Measurements from ENCODE around the gene MLANA.

The MLANA gene, protein sequence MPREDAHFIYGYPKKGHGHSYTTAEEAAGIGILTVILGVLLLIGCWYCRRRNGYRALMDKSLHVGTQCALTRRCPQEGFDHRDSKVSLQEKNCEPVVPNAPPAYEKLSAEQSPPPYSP

GRCh38 chr9:5890641-5891040 is at the start of gene MLANA:
MLANA (plus strand) TSS chr9:5890889; CDS start chr9:5892475, 1,586 bp downstream.
- H3K4me2 ChIP-seq (ENCODE audit: low read depth, low read length, poor library complexity, severe bottlenecking), result no peak within 1 kb of the TSS
- no peak within 1 kb of the TSS for H3K9ac ChIP-seq (ENCODE audit: low read depth, low read length, poor library complexity, severe bottlenecking)
- H3K27me3 ChIP-seq (ENCODE audit: insufficient read depth, low read length, poor library complexity, severe bottlenecking), result no peaks in the 10 kb centered on the region

GRCh38 chr9:5841771-5842573 is 48.7 kb upstream of the MLANA start:
- H3K9me2 ChIP-seq (replicated peaks; ENCODE audit: low read depth, low read length), result no peaks in the 10 kb centered on the region
- H3K4me1 ChIP-seq (ENCODE audit: insufficient read depth, low read length, poor library complexity, severe bottlenecking), result peaks cover 70% of the 10 kb centered on the region
- H4K20me1 ChIP-seq (ENCODE audit: insufficient read depth, low read length, poor library complexity, severe bottlenecking), result no peaks in the 10 kb centered on the region
- no peaks in the 10 kb centered on the region for H3K27me3 ChIP-seq (ENCODE audit: insufficient read depth, low read length, poor library complexity, severe bottlenecking)
- TF ChIP-seq CTCF (conservative IDR thresholded peaks at IDR 0.05; ENCODE audit: low read length) (no peak), EZH2phosphoT487 (IDR thresholded peaks at IDR 0.05; ENCODE audit: borderline replicate concordance) (no peak)
- H3K79me2 ChIP-seq (ENCODE audit: insufficient read depth, low read length), result no peaks in the 10 kb centered on the region
- no peak overlapping the region for H2AFZ ChIP-seq (ENCODE audit: low read length)
- H3K4me3 ChIP-seq (ENCODE audit: low read length, poor library complexity, severe bottlenecking), result peak overlapping the region; percentile 31
- H3K4me2 ChIP-seq (ENCODE audit: low read depth, low read length, poor library complexity, severe bottlenecking), result peak overlapping the region; percentile 58
- H3K36me3 ChIP-seq (ENCODE audit: insufficient read depth, low read length), result no peaks in the 10 kb centered on the region
- H3K9me3 ChIP-seq (ENCODE audit: insufficient read depth, low read depth, low read length), result no peaks in the 10 kb centered on the region
- peaks cover 17% of the 10 kb centered on the region for H3F3A ChIP-seq (ENCODE audit: low read depth)
- H3K9ac ChIP-seq (ENCODE audit: low read depth, low read length, poor library complexity, severe bottlenecking), result peak overlapping the region; percentile 71

More at GRCh38 chr9:5890641-5891040, at the start of gene MLANA:
- no peaks in the 10 kb centered on the region for H3K79me2 ChIP-seq (ENCODE audit: insufficient read depth, low read length)
- no peak within 1 kb of the TSS for H2AFZ ChIP-seq (ENCODE audit: low read length)
- TF ChIP-seq CTCF (conservative IDR thresholded peaks at IDR 0.05; ENCODE audit: low read length) (no peak), EZH2phosphoT487 (IDR thresholded peaks at IDR 0.05; ENCODE audit: borderline replicate concordance) (no peak)
- no peak within 1 kb of the TSS for H3K4me3 ChIP-seq (ENCODE audit: low read length, poor library complexity, severe bottlenecking)
- H3K4me1 ChIP-seq (ENCODE audit: insufficient read depth, low read length, poor library complexity, severe bottlenecking), result no peaks in the 10 kb centered on the region
- no peaks in the 10 kb centered on the region for H3K9me2 ChIP-seq (replicated peaks; ENCODE audit: low read depth, low read length)
- no peaks in the 10 kb centered on the region for H3F3A ChIP-seq (ENCODE audit: low read depth)
- no peaks in the 10 kb centered on the region for H3K36me3 ChIP-seq (ENCODE audit: insufficient read depth, low read length)
- no peaks in the 10 kb centered on the region for H4K20me1 ChIP-seq (ENCODE audit: insufficient read depth, low read length, poor library complexity, severe bottlenecking)
- H3K9me3 ChIP-seq (ENCODE audit: insufficient read depth, low read depth, low read length), result no peaks in the 10 kb centered on the region

DNA sequence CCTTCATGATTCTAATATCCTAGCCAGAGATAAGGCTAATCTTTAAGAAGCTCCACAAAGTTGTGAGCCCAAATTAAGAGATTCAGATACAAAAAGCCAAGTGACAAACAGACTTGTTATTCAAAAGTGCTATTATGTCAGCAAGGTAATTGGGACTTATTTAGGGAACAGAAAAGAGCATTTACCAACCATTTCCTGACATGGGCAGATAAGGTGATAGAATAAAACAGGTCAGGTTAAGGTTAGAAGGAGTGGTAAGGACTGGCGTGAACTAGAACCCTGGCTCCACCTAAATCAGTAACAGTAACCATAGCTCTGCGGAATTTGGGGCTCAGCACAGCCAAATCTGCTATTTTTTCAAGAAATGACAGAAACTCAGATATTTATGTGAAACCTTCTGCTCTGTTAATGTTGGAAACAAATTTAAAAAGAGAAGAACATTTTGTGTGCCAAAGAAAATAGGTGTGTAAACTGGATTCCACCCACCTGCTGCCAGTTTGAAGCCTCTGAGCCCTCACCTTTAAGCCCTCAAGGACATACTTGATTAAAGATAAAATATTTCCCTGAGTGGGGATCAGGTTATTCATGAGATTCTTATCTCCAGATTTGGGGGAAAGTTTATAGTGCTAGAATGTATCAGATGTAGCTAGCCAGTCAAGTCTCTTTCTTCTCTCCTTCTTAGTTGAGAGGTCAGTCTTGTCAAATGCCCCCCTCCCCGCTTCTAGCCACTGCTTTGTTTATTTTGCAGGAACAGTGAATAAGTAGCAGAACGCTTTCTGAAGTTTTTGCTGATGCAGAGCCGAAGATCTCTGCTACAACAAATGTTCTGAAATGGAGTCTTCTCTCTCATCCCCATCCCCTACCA is 47.5 kb upstream of the MLANA start:
- H3K9me2 ChIP-seq (replicated peaks; ENCODE audit: low read depth, low read length), result no peaks in the 10 kb centered on the region
- peaks cover 17% of the 10 kb centered on the region for H3F3A ChIP-seq (ENCODE audit: low read depth)
- no peaks in the 10 kb centered on the region for H3K36me3 ChIP-seq (ENCODE audit: insufficient read depth, low read length)
- H3K9ac ChIP-seq (ENCODE audit: low read depth, low read length, poor library complexity, severe bottlenecking), result peak overlapping the region; percentile 71
- no peaks in the 10 kb centered on the region for H3K27me3 ChIP-seq (ENCODE audit: insufficient read depth, low read length, poor library complexity, severe bottlenecking)
- H2AFZ ChIP-seq (ENCODE audit: low read length), result peak overlapping the region; percentile 18; the same call in 1 of the 2 replicates
- H4K20me1 ChIP-seq (ENCODE audit: insufficient read depth, low read length, poor library complexity, severe bottlenecking), result no peaks in the 10 kb centered on the region
- H3K9me3 ChIP-seq (ENCODE audit: insufficient read depth, low read depth, low read length), result no peaks in the 10 kb centered on the region
- H3K4me1 ChIP-seq (ENCODE audit: insufficient read depth, low read length, poor library complexity, severe bottlenecking), result peaks cover 76% of the 10 kb centered on the region
- peak overlapping the region; percentile 77 for H3K4me2 ChIP-seq (ENCODE audit: low read depth, low read length, poor library complexity, severe bottlenecking)
- H3K79me2 ChIP-seq (ENCODE audit: insufficient read depth, low read length), result no peaks in the 10 kb centered on the region
- TF ChIP-seq CTCF (conservative IDR thresholded peaks at IDR 0.05; ENCODE audit: low read length), result no peak
- TF ChIP-seq EZH2phosphoT487 (IDR thresholded peaks at IDR 0.05; ENCODE audit: borderline replicate concordance), result no peak
- peak overlapping the region; percentile 66 for H3K4me3 ChIP-seq (ENCODE audit: low read length, poor library complexity, severe bottlenecking)
